Measurements from ENCODE around the gene FTO.

The FTO gene

GRCh38 chr16:53785916-53786315 is 82.0 kb downstream of the FTO start:
- no peak for TF ChIP-seq CTCF (IDR thresholded peaks at IDR 0.05)
- Histone ChIP-seq H3K27ac (no peak overlapping the region), H3K4me3 (no peak overlapping the region)
- DNase-seq (ENCODE audit: low spot score) = no peak

GRCh38 chr16:53787423-53787822 is 83.5 kb downstream of the FTO start:
- no peak for TF ChIP-seq CTCF (IDR thresholded peaks at IDR 0.05)
- no peak overlapping the region for H3K27ac ChIP-seq
- DNase-seq (ENCODE audit: low spot score) = no peak
- no peak overlapping the region for H3K4me3 ChIP-seq

- Histone ChIP-seq H3K4me3 (no peak overlapping the region), H3K27ac (no peak overlapping the region)
- no peak for TF ChIP-seq CTCF (IDR thresholded peaks at IDR 0.05)
- DNase-seq (ENCODE audit: low spot score) = no peak
Measured at GRCh38 chr16:53789137-53789536, 85.2 kb downstream of the FTO start.

GRCh38 chr16:53792161-53792951 is 88.4 kb downstream of the FTO start:
- DNase-seq (ENCODE audit: low spot score) = no peak
- Histone ChIP-seq H3K4me3 (no peak overlapping the region), H3K27ac (no peak overlapping the region)
- TF ChIP-seq CTCF (IDR thresholded peaks at IDR 0.05) = no peak

- H3K4me3 ChIP-seq = no peak overlapping the region
- H3K27ac ChIP-seq = no peak overlapping the region
- no peak for TF ChIP-seq CTCF (IDR thresholded peaks at IDR 0.05)
- no peak for DNase-seq (ENCODE audit: low spot score)
Measured at GRCh38 chr16:53803451-53803850, 99.5 kb downstream of the FTO start.

GRCh38 chr16:53803998-53804397 is 100.0 kb downstream of the FTO start:
- no peak overlapping the region for H3K27ac ChIP-seq
- DNase-seq (ENCODE audit: low spot score) = no peak
- no peak for TF ChIP-seq CTCF (IDR thresholded peaks at IDR 0.05)
- H3K4me3 ChIP-seq = no peak overlapping the region

- TF ChIP-seq CTCF (IDR thresholded peaks at IDR 0.05) = no peak
- no peak for DNase-seq (ENCODE audit: low spot score)
Measured at GRCh38 chr16:53804467-53804866, 100.5 kb downstream of the FTO start.

More at GRCh38 chr16:53804467-53804866, 100.5 kb downstream of the FTO start:
- Histone ChIP-seq H3K4me3 (no peak overlapping the region), H3K27ac (no peak overlapping the region)
